ENCODE measurements around the gene CENPO.

DNA sequence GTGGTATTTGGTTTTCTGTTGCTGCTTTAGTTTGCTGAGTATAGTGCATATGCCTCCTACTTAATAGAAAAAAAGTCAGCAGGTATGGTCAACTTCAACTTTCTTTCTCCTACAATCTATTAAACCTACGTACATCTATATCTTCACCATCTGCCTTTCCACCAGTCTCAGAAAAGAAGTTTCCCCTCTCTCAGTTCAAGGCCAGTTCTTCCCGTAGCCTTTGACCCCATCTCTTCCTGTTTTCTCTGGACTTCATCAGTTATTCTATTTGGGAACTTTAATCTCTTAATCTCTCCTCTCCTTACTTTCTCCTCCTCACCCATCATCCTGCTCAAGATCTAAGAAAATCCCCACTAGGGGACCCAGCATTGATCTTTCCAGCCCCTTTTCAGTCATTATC is 5.7 kb upstream of the CENPO start:
- TF ChIP-seq, protein P1, sequence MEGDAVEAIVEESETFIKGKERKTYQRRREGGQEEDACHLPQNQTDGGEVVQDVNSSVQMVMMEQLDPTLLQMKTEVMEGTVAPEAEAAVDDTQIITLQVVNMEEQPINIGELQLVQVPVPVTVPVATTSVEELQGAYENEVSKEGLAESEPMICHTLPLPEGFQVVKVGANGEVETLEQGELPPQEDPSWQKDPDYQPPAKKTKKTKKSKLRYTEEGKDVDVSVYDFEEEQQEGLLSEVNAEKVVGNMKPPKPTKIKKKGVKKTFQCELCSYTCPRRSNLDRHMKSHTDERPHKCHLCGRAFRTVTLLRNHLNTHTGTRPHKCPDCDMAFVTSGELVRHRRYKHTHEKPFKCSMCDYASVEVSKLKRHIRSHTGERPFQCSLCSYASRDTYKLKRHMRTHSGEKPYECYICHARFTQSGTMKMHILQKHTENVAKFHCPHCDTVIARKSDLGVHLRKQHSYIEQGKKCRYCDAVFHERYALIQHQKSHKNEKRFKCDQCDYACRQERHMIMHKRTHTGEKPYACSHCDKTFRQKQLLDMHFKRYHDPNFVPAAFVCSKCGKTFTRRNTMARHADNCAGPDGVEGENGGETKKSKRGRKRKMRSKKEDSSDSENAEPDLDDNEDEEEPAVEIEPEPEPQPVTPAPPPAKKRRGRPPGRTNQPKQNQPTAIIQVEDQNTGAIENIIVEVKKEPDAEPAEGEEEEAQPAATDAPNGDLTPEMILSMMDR (IDR thresholded peaks at IDR 0.05; ENCODE audit: insufficient read depth, low read depth, low read length): no peak
- TF ChIP-seq EZH2 (IDR thresholded peaks at IDR 0.05; ENCODE audit: insufficient read depth, low read length): no peak
